GM18873 (cell line): Measurements from ENCODE around the gene ADGRV1.
"Not testable (repeated sequence)": the region's sequence is repeated elsewhere in the genome, so short reads cannot be mapped to it uniquely, and the experiment has no call there.

Source experiments
- ATAC-seq: cut with Tn5 transposase; IDR thresholded peaks from one replicate; pipeline ENCODE4 v1.9.1; 2021; ENCODE audit warnings: mild to moderate bottlenecking, moderate library complexity, moderate number of reproducible peaks; ENCODE audit not compliant: unreplicated experiment, low FRiP score

ADGRV1 gene

GRCh38 chr5:90888511-90889324 is 330.1 kb downstream of the ADGRV1 start:
- ATAC-seq, result no peak

GRCh38 chr5:90889325-90889600 is 330.7 kb downstream of the ADGRV1 start:
- no peak for ATAC-seq

GRCh38 chr5:90890180-90890579 is 331.6 kb downstream of the ADGRV1 start:
- ATAC-seq, result no peak

- ATAC-seq, result no peak
Observed at GRCh38 chr5:90894866-90895420, 336.3 kb downstream of the ADGRV1 start.

GRCh38 chr5:90897618-90898017 is 339.0 kb downstream of the ADGRV1 start:
- ATAC-seq, result no peak

- no peak for ATAC-seq
Observed at GRCh38 chr5:90898326-90899013, 339.9 kb downstream of the ADGRV1 start.

GRCh38 chr5:90899014-90899604 is 340.5 kb downstream of the ADGRV1 start:
- no peak for ATAC-seq

- no peak for ATAC-seq
Observed at GRCh38 chr5:90901261-90901660, 342.7 kb downstream of the ADGRV1 start.

GRCh38 chr5:90902170-90902569 is 343.6 kb downstream of the ADGRV1 start:
- ATAC-seq, result no peak

- no peak for ATAC-seq
Observed at GRCh38 chr5:90902651-90903386, 344.2 kb downstream of the ADGRV1 start.

GRCh38 chr5:90909101-90909503 is 350.5 kb downstream of the ADGRV1 start:
- ATAC-seq, result no peak

- no peak for ATAC-seq
Observed at GRCh38 chr5:90909940-90910339, 351.3 kb downstream of the ADGRV1 start.

- ATAC-seq, result no peak
Observed at GRCh38 chr5:90911169-90911568, 352.6 kb downstream of the ADGRV1 start.

GRCh38 chr5:90912476-90912875 is 353.9 kb downstream of the ADGRV1 start:
- no peak for ATAC-seq

- no peak for ATAC-seq
Observed at GRCh38 chr5:90915393-90915792, 356.8 kb downstream of the ADGRV1 start.

- no peak for ATAC-seq
Observed at GRCh38 chr5:90916947-90917800, 358.6 kb downstream of the ADGRV1 start.

GRCh38 chr5:90917928-90918668 is 359.5 kb downstream of the ADGRV1 start:
- no peak for ATAC-seq

GRCh38 chr5:90921418-90921973 is 362.9 kb downstream of the ADGRV1 start:
- no peak for ATAC-seq

- ATAC-seq, result not testable (repeated sequence)
Observed at GRCh38 chr5:90924222-90924621, 365.6 kb downstream of the ADGRV1 start.
